PC-9 (cell line): ENCODE measurements around the gene LDB1.

Source experiments
- CTCF ChIP-seq: fragments of 200-600 bp; sonication (generic); conservative IDR thresholded peaks from 2 replicates; pipeline ENCODE4 v1.6.1; 2017; ENCODE audit warnings: mixed run types, antibody characterized with exemption, mild to moderate bottlenecking, moderate library complexity
- EZH2 ChIP-seq: fragments of 200-600 bp; sonication (generic); IDR thresholded peaks from 2 replicates; pipeline ENCODE4 v1.8.0; 2017; ENCODE audit warnings: antibody characterized with exemption, low read depth

- TF ChIP-seq CTCF (no peak), EZH2 (no peak)
Observed at GRCh38 chr10:102068216-102068615, 52.0 kb downstream of the LDB1 start.
